Caki2 (cell line): ENCODE measurements around the gene THSD7B. TPM values are rescaled to one million over a fixed set of nuclear protein-coding genes. Genes with fewer than 3 reads are reported as not detected.

Experiments used
- DNase-seq: peaks from one replicate; pipeline ENCODE4 v3.0.0-alpha.2; 2015; ENCODE audit warnings: low read depth
- in situ Hi-C: cut with HindIII; loops from 2 replicates; pipeline ENCODE4 v1.10.0; 2016; ENCODE audit warnings: low sequenced_read_pairs, low pct_unique_long_range_greater_than_20kb, mixed read lengths
- total RNA-seq: library from RNA; depleted of rRNA; stranded (reverse); fragments of >200 nt; shearing (Covaris generic); gene quantifications from 2 replicates; pipeline ENCODE4 v1.2.3, GENCODE V29; 2014; ENCODE audit warnings: low replicate concordance

The THSD7B gene
- total RNA-seq, 1 experiment from 2014 or later, result not detected

DNA sequence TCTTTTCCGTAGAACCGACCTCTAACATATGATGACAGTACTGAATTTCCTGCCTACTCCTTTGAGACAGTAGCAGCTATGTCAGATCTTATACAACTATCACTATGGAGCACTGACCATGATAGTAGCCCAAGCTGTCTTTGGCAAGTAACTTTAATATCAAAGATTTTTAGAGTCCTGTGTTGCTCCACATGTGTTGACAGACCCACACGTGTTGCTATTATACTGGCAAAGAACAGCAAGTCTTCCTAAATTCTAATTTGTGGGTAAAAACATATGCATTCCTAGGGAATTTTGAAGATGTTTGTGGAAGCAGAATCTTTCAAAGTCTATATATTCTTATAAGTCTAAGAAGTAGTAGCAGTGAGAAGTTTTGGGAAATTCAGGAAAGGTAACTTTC, 953.4 kb downstream of the THSD7B start:
- in situ Hi-C loops, result no loop called here
- no peak for DNase-seq

DNA sequence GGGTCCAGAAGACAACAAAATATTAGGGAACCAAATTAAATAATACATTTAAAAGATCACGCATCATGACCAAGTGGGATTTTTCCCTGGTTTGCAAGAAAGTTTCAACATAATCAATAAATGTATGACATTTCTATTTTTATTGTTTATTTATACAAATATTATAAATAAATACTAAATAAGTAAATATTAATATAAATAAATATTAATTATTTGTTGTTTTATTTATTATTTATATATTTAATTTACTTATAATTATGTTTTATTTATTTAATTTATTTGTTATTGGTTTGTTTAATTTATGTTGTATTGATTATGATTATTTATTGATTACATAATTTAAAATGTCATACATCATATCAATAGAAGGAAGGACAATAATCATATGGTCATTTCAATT, 956.4 kb downstream of the THSD7B start:
- DNase-seq, result no peak
- in situ Hi-C loops, result no loop called here

DNA sequence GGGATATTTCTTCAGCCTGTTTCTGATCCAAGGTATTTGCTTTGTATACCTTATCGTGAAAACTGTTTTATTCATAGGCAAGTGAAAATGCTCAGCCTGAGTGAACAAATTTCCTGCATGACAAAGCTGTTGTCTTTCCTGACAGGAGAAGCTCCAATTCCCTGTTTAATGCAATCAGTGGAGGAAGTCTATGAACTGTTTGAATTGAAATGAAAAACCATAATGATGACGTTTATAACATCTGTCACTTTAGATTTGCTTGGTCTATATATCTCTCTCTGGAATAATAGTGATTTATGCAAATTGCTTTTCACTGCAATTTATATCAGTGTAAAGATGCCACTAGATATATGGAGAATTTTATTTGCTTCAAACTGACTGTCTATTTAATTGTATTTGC, 959.6 kb downstream of the THSD7B start:
- DNase-seq, result no peak
- in situ Hi-C loops, result no loop called here
